HG03460 (cell line): Measurements from ENCODE around the gene ASPDH.
A peak's percentile ranks its signal among the peaks of the same experiment; 100 is the strongest.

Source experiments
- ATAC-seq: cut with Tn5 transposase; IDR thresholded peaks from one replicate; pipeline ENCODE4 v1.9.1; 2021; ENCODE audit not compliant: unreplicated experiment

Gene ASPDH

DNA sequence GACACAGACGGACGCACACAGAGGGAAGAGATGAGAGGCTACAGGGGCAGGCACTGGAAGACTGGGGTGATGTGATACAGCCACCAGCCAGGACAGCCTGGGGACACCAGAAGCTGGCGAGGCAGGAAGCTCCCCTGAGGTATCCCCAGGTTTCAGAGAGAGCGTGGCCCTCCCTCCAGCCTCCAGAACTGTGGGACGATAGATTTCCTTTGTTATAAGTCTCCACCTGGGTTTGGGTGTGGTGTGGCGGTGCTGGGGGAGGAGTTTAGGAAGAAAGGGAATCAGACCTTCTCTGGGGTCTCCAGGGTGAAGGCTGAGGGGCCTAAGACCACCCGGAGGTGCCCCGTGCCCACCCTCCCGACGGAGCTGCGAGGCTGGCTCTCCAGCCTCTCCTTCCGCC is 2.7 kb upstream of the ASPDH start:
- no peak for ATAC-seq

DNA sequence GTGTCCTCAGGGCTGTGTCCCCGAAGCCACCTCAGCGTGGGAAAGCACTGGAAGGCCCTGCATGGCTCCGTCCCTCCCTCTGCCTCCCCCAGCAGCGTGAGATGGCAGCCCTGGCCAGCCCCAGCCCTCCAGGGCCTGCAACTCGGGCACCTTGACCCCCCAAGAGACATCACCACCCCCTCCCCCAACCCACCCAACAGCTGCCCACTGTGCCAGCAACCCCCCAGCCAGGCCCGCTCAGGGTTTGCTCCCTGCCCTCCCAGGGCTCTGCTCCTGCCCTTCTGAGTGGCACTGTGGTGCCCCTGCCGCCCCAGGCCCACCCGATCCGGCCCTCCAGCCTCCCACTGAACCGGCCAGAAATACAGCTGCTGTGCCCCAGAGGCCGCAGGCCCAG is 1.5 kb upstream of the ASPDH start:
- ATAC-seq: no peak

DNA sequence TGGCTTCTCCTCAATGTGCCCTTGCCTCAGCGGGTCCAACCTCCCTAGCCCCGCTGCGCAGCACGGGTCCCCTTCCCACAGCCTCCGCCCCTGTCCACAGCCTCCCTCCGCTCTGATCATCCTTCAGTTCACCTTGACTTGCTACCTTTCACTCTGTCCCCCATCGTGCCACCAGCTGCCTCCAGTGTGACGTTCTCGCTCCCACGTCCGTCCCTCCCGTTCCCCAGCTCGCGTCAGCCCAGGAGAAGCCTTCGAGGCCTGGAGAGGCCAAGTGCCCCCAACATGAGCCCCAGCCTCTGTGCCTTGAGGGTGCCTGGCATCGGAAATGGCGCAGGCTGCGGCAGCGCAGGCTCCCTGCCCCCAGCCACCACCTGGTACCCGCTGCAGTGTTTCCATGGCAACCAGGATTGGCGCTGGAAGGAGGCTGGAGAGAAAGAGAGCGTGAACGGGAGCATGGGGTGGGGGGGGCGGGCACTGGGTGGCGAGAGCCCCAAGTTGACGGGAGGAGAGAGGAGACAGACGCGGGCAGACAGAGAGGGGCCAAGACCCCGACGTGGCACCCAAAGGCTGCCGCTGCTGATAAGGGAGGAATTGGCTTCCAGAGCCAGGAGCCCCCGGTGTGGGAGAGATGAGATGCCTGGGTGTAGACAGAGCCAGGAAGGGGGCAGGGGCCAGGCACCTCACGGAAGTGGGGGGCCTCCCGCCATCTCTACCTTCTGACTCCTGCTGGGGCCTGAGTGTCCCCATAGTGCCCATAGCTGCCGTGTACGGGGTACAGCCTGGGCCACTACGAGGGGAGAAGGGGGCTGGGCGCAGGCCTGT is 844 bp upstream of the ASPDH start:
- no peak for ATAC-seq

- ATAC-seq: no peak
Observed at GRCh38 chr19:50512999-50513745, 541 bp downstream of the ASPDH start.

GRCh38 chr19:50512112-50512998 is 1.4 kb downstream of the ASPDH start:
- no peak for ATAC-seq

GRCh38 chr19:50511069-50511822 is 2.5 kb downstream of the ASPDH start, which contains the start of gene JOSD2:
Gene JOSD2 (minus strand): TSS chr19:50511191. CDS start chr19:50510431, 760 bp downstream.
- peak; percentile 74 for ATAC-seq

- ATAC-seq: no peak
Observed at GRCh38 chr19:50510700-50511068, 3.0 kb downstream of the ASPDH start.

GRCh38 chr19:50510121-50510670 is 3.5 kb downstream of the ASPDH start:
- ATAC-seq: no peak

- ATAC-seq: no peak
Observed at GRCh38 chr19:50509366-50509765, 4.3 kb downstream of the ASPDH start.

GRCh38 chr19:50508843-50509190 is 4.9 kb downstream of the ASPDH start:
- no peak for ATAC-seq

GRCh38 chr19:50507376-50507775 is 6.3 kb downstream of the ASPDH start:
- no peak for ATAC-seq

- ATAC-seq: no peak
Observed at GRCh38 chr19:50506700-50507099, 7.0 kb downstream of the ASPDH start.

DNA sequence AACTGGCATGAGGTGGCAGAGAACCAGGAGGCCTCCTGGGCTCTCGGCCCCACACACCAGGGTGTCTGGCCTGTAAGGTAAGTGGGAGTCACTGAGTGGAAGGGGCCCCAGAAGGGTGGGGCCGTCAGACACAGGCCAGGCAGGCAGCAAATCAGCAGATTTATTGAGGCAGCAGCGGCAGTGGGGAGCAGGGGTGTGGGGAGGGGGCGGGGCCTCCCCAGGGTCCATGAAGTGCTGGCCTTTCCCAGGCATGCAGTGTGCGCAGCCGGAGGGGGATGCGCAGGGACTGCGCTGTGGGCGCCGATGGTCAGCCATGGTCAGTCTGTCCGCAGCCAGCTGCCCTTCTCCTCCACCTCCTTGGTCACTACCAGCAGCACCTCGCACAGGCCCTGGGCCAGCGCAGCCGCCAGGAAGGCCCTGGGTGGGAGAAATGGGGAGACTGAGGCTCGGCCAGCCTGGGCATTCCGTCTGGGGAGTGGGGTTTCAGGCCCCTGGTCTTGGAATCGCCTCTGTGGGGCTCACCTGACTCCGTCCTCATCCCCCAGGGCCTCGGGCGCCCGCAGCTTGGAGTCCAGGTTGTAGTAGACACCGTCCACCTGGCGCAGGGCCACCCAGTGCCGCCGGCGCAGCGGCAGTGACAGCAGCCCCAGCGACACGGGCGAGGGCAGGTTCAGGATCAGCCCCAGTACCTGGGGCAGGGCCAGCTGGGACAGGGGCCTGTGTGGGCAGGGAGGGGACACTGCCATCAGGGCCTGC is 7.7 kb downstream of the ASPDH start:
- ATAC-seq: no peak

- no peak for ATAC-seq
Observed at GRCh38 chr19:50501568-50502475, 11.9 kb downstream of the ASPDH start.

DNA sequence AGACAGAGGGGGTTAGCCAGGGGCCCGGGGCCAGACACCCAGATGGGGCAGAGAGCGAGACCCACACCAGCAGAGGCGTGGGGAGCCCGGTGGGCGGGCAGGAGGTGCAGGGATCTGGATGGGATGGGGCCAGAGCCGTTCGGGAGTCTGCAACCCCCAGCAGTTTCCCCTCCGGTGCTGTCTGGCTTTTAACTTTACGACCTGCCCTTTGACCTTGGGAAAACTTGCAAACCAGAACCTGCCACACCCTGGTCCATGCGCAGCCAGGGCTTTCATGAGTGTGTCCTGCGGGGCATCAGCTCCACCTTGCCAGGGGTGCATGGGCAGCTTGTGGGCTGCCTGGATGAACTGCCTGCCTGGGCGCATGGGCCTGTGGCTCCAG is 12.5 kb downstream of the ASPDH start:
- no peak for ATAC-seq

- no peak for ATAC-seq
Observed at GRCh38 chr19:50500753-50501151, 13.0 kb downstream of the ASPDH start.

DNA sequence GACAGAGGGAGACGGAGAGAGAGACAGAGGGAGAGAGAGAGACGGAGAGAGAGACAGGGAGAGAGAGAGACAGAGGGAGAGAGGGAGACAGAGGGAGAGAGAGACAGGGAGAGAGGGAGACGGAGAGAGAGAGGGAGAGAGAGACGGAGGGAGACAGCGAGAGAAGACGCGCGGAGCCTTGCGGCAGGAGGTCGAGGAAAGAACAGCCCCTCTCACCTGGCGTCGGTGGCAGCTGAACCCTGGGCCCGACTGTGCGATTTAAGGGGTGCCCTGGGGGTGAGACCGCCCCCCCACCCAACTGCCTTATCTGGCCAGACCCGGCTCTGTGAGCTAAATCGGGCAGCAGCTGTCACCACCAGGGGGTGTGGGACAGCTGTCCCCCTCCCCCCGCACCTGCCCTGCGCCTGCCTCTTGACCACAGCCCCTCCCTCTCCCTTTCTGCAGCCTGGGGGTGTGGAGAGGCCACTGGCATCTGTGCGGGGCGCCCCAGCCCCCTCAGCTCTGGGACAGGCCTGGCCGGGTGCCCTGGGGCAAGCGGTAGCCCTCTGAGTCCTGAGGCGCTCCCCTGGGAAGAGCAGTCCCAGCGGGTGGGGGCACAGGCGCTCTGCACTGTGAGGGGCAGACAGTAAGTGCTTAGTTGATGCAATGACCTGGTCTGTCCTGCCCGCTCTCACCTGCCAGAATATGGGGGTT is 13.5 kb downstream of the ASPDH start:
- ATAC-seq: no peak
